HepG2 (cell line): ENCODE results near the gene BEAN1. TPM values are rescaled to one million over a fixed set of nuclear protein-coding genes. Genes with fewer than 3 reads are reported as not detected.

Experiments
- ATAC-seq: fragments of 200-7000 bp; cut with Tn5 transposase; 3 replicates; pipeline ENCODE4 v1.9.1; 2020; ENCODE audit warnings: mild to moderate bottlenecking, moderate library complexity
- BruUV-seq: library from RNA; stranded (reverse); fragments of 400-500 nt; replicated peaks from 2 replicates; lab custom pipeline; 2021; lab: Mats Ljungman, UMichigan
- CTCF ChIA-PET: fragments of 300-600 bp; formaldehyde crosslinking; extraction: SDS; loops from one replicate; lab custom pipeline; 2021; ENCODE audit warnings: low total read pairs, inconsistent platforms, low intra/inter-chr PET ratio; lab: Yijun Ruan, JAX
- POLR2A ChIA-PET: fragments of 350-600 bp; sonication (Branson Sonifier 250); formaldehyde crosslinking; loops from one replicate; lab custom pipeline; 2020; ENCODE audit warnings: antibody characterized with exemption, inconsistent platforms; lab: Yijun Ruan, JAX
- DNase-seq: peaks from one replicate; pipeline ENCODE4 v3.0.0-alpha.2; 2015; ENCODE audit warnings: low spot score
- FAIRE-seq: peaks from 3 replicates; lab custom pipeline; 2011; peaks lifted over from hg19 to GRCh38; lab: Jason Lieb, UNC
- H2AFZ ChIP-seq: one replicate; pipeline ENCODE4 v1.6.1; 2011; ENCODE audit warnings: low read length, inconsistent platforms
- H3K27ac ChIP-seq: fragments of 300-600 bp; 3 replicates; pipeline ENCODE4 v1.8.0; 2011; ENCODE audit warnings: mixed run types, mild to moderate bottlenecking, mixed read lengths, low read length, inconsistent platforms; ENCODE audit not compliant: insufficient read depth; ENCODE audit errors: extremely low read length
- H3K27me3 ChIP-seq, 2 experiments: fragments of 200-600 bp in 1 of 2; 2 replicates in 1 of 2; 3 replicates in 1 of 2; pipeline versions ENCODE4 v1.6.0 to v1.8.0; 2011; ENCODE audit warnings: low read length in 2 of 2, mild to moderate bottlenecking in 2 of 2, moderate library complexity in 2 of 2, inconsistent platforms in 1 of 2; ENCODE audit not compliant: insufficient read depth in 2 of 2, control insufficient read depth in 1 of 2
- H3K36me3 ChIP-seq, 2 experiments: fragments of 200-600 bp in 1 of 2; replicated peaks in 1 of 2; 2 replicates in 1 of 2; 3 replicates in 1 of 2; pipeline versions ENCODE4 v1.5.1 to v1.8.0; 2011; ENCODE audit warnings: low read length in 2 of 2, inconsistent platforms in 1 of 2; ENCODE audit not compliant: insufficient read depth in 2 of 2, control insufficient read depth in 1 of 2
- H3K4me1 ChIP-seq: 2 replicates; pipeline ENCODE4 v1.5.1; 2012; ENCODE audit warnings: low read length, inconsistent platforms; ENCODE audit not compliant: insufficient read depth
- H3K4me2 ChIP-seq: 2 replicates; pipeline ENCODE4 v1.6.0; 2011; ENCODE audit warnings: low read depth, low read length, inconsistent platforms
- H3K4me3 ChIP-seq, 3 experiments: fragments of 200-600 bp in 1 of 3; sonication (generic), shearing (Covaris generic) in 1 of 3; replicated peaks in 1 of 3; 2 replicates each; pipeline ENCODE4 v1.5.1; 2011 to 2016; ENCODE audit warnings: low read length in 3 of 3, inconsistent platforms in 2 of 3, low read depth in 2 of 3, mild to moderate bottlenecking in 2 of 3, control low read depth in 1 of 3, mixed read lengths in 1 of 3; ENCODE audit not compliant: insufficient read depth in 1 of 3
- H3K79me2 ChIP-seq: one replicate; pipeline ENCODE4 v1.6.1; 2011; ENCODE audit warnings: low read length, inconsistent platforms; ENCODE audit not compliant: insufficient read depth
- H3K9ac ChIP-seq: 2 replicates; pipeline ENCODE4 v1.6.0; 2011; ENCODE audit warnings: mild to moderate bottlenecking, low read depth, low read length, inconsistent platforms; ENCODE audit not compliant: insufficient read depth
- H3K9me3 ChIP-seq: 2 replicates; pipeline ENCODE4 v1.5.1; 2012; ENCODE audit warnings: mild to moderate bottlenecking, low read length
- H4K20me1 ChIP-seq: 2 replicates; pipeline ENCODE4 v1.6.0; 2011; ENCODE audit warnings: inconsistent platforms, mild to moderate bottlenecking, low read length, moderate library complexity; ENCODE audit not compliant: insufficient read depth
- GLI4 ChIP-seq: sonication (generic); formaldehyde crosslinking; IDR thresholded peaks from 2 replicates; pipeline ENCODE4 v1.5.1; 2020; ENCODE audit warnings: missing genetic modification reagents, mild to moderate bottlenecking, moderate library complexity, borderline replicate concordance
- RARA ChIP-seq: IDR thresholded peaks from 2 replicates; pipeline ENCODE4 v1.6.1; 2016; ENCODE audit warnings: missing genetic modification reagents, missing compliant biosample characterization
- ZNF816 ChIP-seq: sonication (generic); formaldehyde crosslinking; IDR thresholded peaks from 2 replicates; pipeline ENCODE4 v1.8.0; 2022; ENCODE audit warnings: missing genetic modification reagents, mild to moderate bottlenecking, borderline replicate concordance
- WGBS: methylation state at CpG from one replicate; pipeline ENCODE4 v1.1.6; 2017; ENCODE audit warnings: low lambda C conversion rate; 5-methylcytosine and 5-hydroxymethylcytosine counted together
- in situ Hi-C: cut with HindIII; loops from 2 replicates; pipeline ENCODE4 v1.10.0; 2017; ENCODE audit warnings: low pct_unique_long_range_greater_than_20kb; ENCODE audit not compliant: extremely low pct_ligation_motif_present
- intact Hi-C: fragments of 100-400 bp; cut with micrococcal nuclease; formaldehyde crosslinking; loops from one replicate; pipeline ENCODE4 v1.10.0; 2022; ENCODE audit not compliant: unreplicated experiment
- polyA plus RNA-seq, 8 experiments: library from polyadenylated mRNA; depleted of rRNA in 3 of 8; stranded (reverse) in 7 of 8; unstranded in 1 of 8; fragments of >200 nt; fragmentation: Illumina TruSeq in 4 of 8; extraction: Trizol in 4 of 8; gene quantifications; 2 replicates each; pipeline versions ENCODE4 v1.2.1 to v1.2.3, GENCODE V29; 2011 to 2016; ENCODE audit warnings: low read depth in 4 of 8, missing spikeins in 1 of 8, mixed read lengths in 1 of 8; ENCODE audit not compliant: insufficient read depth in 1 of 8
- total RNA-seq, 5 experiments: library from RNA; depleted of rRNA; stranded (reverse); fragments of >200 nt; fragmentation: Illumina TruSeq; extraction: Trizol; gene quantifications; 2 replicates each; pipeline ENCODE4 v1.2.3, GENCODE V29; 2016; ENCODE audit warnings: low read depth in 1 of 5
- TF ChIP-seq, protein P1 (sequence below), 2 experiments: sonication (generic) in 1 of 2; formaldehyde crosslinking in 1 of 2; IDR thresholded peaks; 2 replicates each; pipeline versions ENCODE4 v1.4.0 to v1.6.1; 2016 to 2020; ENCODE audit warnings: borderline replicate concordance in 1 of 2, low read depth in 1 of 2, mild to moderate bottlenecking in 1 of 2, missing genetic modification reagents in 1 of 2
- TF ChIP-seq, protein P2 (sequence below): IDR thresholded peaks from 2 replicates; pipeline ENCODE4 v1.4.0; 2020; ENCODE audit warnings: mild to moderate bottlenecking, missing genetic modification reagents
- TF ChIP-seq, protein P3 (sequence below): sonication (generic); formaldehyde crosslinking; IDR thresholded peaks from 2 replicates; pipeline ENCODE4 v1.4.0; 2020; ENCODE audit warnings: mild to moderate bottlenecking, missing genetic modification reagents

Gene BEAN1
- total and polyA plus RNA-seq, 2 of the 13 experiments (the other 11 are each of a cell fraction or from before 2014, with no cell fraction given): 0.53 to 1.4 TPM

DNA sequence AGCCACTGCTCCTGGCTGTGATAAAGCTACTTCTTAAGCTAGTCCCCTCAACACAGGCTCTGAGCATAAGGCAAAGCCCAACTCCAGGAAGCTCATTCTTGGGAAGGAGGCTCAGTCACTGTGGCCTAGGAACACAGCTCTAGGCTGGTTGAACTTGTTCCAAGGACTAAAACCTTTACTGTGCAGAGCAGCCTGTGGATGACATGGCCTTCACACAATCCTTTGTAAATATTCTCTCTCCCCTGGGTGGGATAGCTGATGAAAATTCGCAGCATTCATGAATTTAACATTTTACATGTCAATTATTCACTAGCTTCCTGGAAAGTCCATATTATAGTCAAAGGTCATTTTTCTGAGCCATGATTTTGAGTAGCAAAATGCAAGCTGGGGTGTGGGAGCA lies 28.9 kb downstream of the BEAN1 start:
- peak; percentile 63 for ATAC-seq
- no peak overlapping the region; the same call in 1 of the 2 replicates for H3K4me2 ChIP-seq
- H4K20me1 ChIP-seq: no peaks in the 10 kb centered on the region
- BruUV-seq: no TSS peak
- intact Hi-C loops (no loop called here), in situ Hi-C loops (no loop called here)
- ChIA-PET POLR2A (no interaction called here), CTCF (no interaction called here)
- H3K36me3 ChIP-seq: no peaks in the 10 kb centered on the region
- no peaks in the 10 kb centered on the region for H3K9me3 ChIP-seq
- H3K4me1 ChIP-seq: peaks cover 18% of the 10 kb centered on the region
- H3K9ac ChIP-seq: no peak overlapping the region
- no peak for FAIRE-seq
- H2AFZ ChIP-seq: no peak overlapping the region
- H3K27ac ChIP-seq: no peak overlapping the region
- H3K27me3 ChIP-seq: peaks cover 0 to 12% of the 10 kb centered on the region in 2 experiments; a peak in 2 of 5 replicates
- no peaks in the 10 kb centered on the region for H3K79me2 ChIP-seq
- 0% methylated on average over 1 of the region's 1 CpG for WGBS
- no peak overlapping the region for H3K4me3 ChIP-seq
- peak; percentile 35 for DNase-seq
- TF ChIP-seq, protein P1, sequence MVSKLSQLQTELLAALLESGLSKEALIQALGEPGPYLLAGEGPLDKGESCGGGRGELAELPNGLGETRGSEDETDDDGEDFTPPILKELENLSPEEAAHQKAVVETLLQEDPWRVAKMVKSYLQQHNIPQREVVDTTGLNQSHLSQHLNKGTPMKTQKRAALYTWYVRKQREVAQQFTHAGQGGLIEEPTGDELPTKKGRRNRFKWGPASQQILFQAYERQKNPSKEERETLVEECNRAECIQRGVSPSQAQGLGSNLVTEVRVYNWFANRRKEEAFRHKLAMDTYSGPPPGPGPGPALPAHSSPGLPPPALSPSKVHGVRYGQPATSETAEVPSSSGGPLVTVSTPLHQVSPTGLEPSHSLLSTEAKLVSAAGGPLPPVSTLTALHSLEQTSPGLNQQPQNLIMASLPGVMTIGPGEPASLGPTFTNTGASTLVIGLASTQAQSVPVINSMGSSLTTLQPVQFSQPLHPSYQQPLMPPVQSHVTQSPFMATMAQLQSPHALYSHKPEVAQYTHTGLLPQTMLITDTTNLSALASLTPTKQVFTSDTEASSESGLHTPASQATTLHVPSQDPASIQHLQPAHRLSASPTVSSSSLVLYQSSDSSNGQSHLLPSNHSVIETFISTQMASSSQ (IDR thresholded peaks at IDR 0.05; ENCODE audit: low read depth): no peak
- TF ChIP-seq, protein P1 (CRISPR knock-in tag; IDR thresholded peaks at IDR 0.05; ENCODE audit: borderline replicate concordance): peak; percentile 40; the same call in 1 of the 2 replicates
- TF ChIP-seq, protein P2, sequence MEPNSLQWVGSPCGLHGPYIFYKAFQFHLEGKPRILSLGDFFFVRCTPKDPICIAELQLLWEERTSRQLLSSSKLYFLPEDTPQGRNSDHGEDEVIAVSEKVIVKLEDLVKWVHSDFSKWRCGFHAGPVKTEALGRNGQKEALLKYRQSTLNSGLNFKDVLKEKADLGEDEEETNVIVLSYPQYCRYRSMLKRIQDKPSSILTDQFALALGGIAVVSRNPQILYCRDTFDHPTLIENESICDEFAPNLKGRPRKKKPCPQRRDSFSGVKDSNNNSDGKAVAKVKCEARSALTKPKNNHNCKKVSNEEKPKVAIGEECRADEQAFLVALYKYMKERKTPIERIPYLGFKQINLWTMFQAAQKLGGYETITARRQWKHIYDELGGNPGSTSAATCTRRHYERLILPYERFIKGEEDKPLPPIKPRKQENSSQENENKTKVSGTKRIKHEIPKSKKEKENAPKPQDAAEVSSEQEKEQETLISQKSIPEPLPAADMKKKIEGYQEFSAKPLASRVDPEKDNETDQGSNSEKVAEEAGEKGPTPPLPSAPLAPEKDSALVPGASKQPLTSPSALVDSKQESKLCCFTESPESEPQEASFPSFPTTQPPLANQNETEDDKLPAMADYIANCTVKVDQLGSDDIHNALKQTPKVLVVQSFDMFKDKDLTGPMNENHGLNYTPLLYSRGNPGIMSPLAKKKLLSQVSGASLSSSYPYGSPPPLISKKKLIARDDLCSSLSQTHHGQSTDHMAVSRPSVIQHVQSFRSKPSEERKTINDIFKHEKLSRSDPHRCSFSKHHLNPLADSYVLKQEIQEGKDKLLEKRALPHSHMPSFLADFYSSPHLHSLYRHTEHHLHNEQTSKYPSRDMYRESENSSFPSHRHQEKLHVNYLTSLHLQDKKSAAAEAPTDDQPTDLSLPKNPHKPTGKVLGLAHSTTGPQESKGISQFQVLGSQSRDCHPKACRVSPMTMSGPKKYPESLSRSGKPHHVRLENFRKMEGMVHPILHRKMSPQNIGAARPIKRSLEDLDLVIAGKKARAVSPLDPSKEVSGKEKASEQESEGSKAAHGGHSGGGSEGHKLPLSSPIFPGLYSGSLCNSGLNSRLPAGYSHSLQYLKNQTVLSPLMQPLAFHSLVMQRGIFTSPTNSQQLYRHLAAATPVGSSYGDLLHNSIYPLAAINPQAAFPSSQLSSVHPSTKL (CRISPR knock-in tag): peak; percentile 28; the same call in 1 of the 2 replicates
- TF ChIP-seq GLI4: no peak
- TF ChIP-seq RARA (CRISPR knock-in tag): peak; percentile 68
- TF ChIP-seq, protein P3, sequence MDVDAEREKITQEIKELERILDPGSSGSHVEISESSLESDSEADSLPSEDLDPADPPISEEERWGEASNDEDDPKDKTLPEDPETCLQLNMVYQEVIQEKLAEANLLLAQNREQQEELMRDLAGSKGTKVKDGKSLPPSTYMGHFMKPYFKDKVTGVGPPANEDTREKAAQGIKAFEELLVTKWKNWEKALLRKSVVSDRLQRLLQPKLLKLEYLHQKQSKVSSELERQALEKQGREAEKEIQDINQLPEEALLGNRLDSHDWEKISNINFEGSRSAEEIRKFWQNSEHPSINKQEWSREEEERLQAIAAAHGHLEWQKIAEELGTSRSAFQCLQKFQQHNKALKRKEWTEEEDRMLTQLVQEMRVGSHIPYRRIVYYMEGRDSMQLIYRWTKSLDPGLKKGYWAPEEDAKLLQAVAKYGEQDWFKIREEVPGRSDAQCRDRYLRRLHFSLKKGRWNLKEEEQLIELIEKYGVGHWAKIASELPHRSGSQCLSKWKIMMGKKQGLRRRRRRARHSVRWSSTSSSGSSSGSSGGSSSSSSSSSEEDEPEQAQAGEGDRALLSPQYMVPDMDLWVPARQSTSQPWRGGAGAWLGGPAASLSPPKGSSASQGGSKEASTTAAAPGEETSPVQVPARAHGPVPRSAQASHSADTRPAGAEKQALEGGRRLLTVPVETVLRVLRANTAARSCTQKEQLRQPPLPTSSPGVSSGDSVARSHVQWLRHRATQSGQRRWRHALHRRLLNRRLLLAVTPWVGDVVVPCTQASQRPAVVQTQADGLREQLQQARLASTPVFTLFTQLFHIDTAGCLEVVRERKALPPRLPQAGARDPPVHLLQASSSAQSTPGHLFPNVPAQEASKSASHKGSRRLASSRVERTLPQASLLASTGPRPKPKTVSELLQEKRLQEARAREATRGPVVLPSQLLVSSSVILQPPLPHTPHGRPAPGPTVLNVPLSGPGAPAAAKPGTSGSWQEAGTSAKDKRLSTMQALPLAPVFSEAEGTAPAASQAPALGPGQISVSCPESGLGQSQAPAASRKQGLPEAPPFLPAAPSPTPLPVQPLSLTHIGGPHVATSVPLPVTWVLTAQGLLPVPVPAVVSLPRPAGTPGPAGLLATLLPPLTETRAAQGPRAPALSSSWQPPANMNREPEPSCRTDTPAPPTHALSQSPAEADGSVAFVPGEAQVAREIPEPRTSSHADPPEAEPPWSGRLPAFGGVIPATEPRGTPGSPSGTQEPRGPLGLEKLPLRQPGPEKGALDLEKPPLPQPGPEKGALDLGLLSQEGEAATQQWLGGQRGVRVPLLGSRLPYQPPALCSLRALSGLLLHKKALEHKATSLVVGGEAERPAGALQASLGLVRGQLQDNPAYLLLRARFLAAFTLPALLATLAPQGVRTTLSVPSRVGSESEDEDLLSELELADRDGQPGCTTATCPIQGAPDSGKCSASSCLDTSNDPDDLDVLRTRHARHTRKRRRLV: no peak
- TF ChIP-seq ZNF816 (CRISPR knock-in tag): no peak
